Naive B cell (primary cell): ENCODE measurements around the gene GTF3C6. TPM values are rescaled to one million over a fixed set of nuclear protein-coding genes. Genes with fewer than 3 reads are reported as not detected.

Experiments used
- ATAC-seq, 2 donors: fragments of 150-1000 bp; cut with Tn5 transposase; 2 replicates each; pipeline ENCODE4 v1.10.0; 2021; ENCODE audit warnings: low read depth in 2 of 2, mild to moderate bottlenecking in 2 of 2, moderate library complexity in 2 of 2
- DNase-seq: peaks from one replicate; pipeline ENCODE4 v3.0.0; 2022
- H3K27ac Mint-ChIP-seq, 6 donors: one replicate each; pipeline ENCODE4 v1.8.0; 2020 to 2022; ENCODE audit warnings: mild to moderate bottlenecking in 6 of 6, mixed read lengths in 6 of 6, moderate library complexity in 5 of 6, inconsistent platforms in 2 of 6
- H3K27me3 Mint-ChIP-seq, 3 donors: one replicate each; pipeline ENCODE4 v1.8.0; 2021 to 2022; ENCODE audit warnings: mixed read lengths in 3 of 3, mild to moderate bottlenecking in 1 of 3
- H3K36me3 Mint-ChIP-seq, 2 donors: one replicate each; pipeline ENCODE4 v1.8.0; 2020 to 2022; ENCODE audit warnings: mixed read lengths in 2 of 2, inconsistent platforms in 1 of 2, mild to moderate bottlenecking in 1 of 2
- H3K4me1 Mint-ChIP-seq, 3 donors: one replicate each; pipeline ENCODE4 v1.8.0; 2020 to 2022; ENCODE audit warnings: mixed read lengths in 3 of 3, inconsistent platforms in 1 of 3, mild to moderate bottlenecking in 1 of 3, moderate library complexity in 1 of 3
- H3K4me3 Mint-ChIP-seq, 8 donors: one replicate each; pipeline ENCODE4 v1.8.0; 2020 to 2022; ENCODE audit warnings: mild to moderate bottlenecking in 8 of 8, mixed read lengths in 8 of 8, moderate library complexity in 8 of 8, inconsistent platforms in 2 of 8
- H3K9me3 Mint-ChIP-seq, 7 donors: one replicate each; pipeline ENCODE4 v1.8.0; 2020 to 2022; ENCODE audit warnings: mixed read lengths in 7 of 7, mild to moderate bottlenecking in 5 of 7, inconsistent platforms in 2 of 7, moderate library complexity in 1 of 7
- polyA plus RNA-seq, 6 donors: library from polyadenylated mRNA; unstranded; fragments of 300-500 nt; fragmentation: Illumina TruSeq; gene quantifications; one replicate each; pipeline ENCODE4 v1.2.3, GENCODE V29; 2021; ENCODE audit warnings: low read depth in 6 of 6

Gene GTF3C6, protein sequence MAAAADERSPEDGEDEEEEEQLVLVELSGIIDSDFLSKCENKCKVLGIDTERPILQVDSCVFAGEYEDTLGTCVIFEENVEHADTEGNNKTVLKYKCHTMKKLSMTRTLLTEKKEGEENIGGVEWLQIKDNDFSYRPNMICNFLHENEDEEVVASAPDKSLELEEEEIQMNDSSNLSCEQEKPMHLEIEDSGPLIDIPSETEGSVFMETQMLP
- 100 to 1,000 TPM in 4 of 6 donors, 10 to 100 TPM in 2; 90.8 to 109 (median 101) TPM for polyA plus RNA-seq

DNA sequence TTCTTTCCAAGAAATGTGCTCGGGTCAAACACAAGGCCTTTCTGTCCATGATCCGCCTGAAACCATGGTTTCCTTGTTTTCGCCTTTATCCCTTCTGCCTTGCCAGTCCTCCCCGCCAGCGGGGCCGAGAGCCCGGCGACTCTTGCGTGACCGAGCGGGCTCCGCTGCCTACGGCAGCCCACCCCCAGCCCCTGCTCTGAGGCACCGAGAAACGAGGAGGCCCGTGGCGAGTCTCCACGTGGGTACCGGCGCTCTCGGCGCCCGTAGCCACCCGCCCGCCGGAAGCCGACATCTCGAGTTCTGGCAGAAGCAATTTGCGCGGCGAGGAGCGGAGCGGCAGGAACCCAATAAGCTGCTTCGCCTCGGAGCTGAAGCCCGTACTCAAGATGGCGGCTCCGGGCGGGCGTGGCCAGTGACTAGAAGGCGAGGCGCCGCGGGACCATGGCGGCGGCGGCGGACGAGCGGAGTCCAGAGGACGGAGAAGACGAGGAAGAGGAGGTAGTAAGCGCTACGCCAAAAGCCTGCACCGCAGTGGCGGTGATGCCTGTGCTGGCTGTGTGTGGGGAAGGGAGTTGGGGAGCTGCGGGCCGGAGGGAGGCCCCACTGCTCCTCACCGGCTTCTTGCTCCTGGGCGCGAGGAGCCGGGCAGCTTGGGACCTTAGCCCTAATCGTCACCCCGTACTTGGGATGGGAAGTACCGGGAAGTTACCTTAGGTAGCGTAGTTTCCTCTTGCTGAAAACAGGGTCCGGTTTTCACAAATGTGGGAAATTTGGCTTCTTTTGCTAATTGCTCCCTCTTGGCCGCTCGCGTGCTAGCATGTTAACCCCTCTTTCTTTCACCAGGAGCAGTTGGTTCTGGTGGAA, at the start of gene GTF3C6:
Gene GTF3C6 (plus strand): TSS at position 378 of the 864 bp plus-strand sequence. CDS start 64 bp downstream, at position 442.
- H3K27ac Mint-ChIP-seq, result peak within 1 kb of the TSS; percentile 88 to 99 (median 97)
- ATAC-seq (peak; percentile 97 to 98), DNase-seq (peak; percentile 93)
- H3K27me3 Mint-ChIP-seq, result peaks cover 0 to 6% (median 0%) of the 10 kb centered on the region in 3 donors
- no peaks in the 10 kb centered on the region for H3K9me3 Mint-ChIP-seq
- H3K4me1 Mint-ChIP-seq, result peaks cover 3 to 20% (median 6%) of the 10 kb centered on the region in 3 donors
- peak within 1 kb of the TSS; percentile 93 to 99 (median 98) for H3K4me3 Mint-ChIP-seq
- peaks cover 0 to 7% of the 10 kb centered on the region in 2 donors for H3K36me3 Mint-ChIP-seq

DNA sequence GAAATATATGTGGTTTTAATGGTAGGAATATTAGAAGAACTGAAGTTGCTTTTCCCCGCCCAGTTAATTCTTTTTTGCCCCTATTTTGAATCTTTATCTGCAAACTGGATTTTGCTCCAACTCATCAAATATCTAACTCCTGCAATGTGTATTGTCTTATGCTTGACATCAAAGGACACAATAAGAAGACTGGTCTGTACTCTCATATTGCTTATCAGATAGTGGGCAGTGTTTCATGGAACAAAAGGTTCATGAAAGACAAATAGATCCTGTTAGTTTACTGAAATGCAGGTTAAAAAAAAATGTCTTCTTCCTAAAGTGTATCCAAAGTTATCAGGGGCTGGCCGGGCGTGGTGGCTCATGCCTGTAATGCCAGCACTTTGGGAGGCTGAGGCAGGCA, 27.7 kb upstream of the GTF3C6 start:
- Mint-ChIP-seq H3K36me3 (no peaks in the 10 kb centered on the region), H3K27ac (no peak overlapping the region), H3K27me3 (no peaks in the 10 kb centered on the region), H3K4me3 (no peak overlapping the region), H3K9me3 (no peaks in the 10 kb centered on the region), H3K4me1 (peaks cover 8 to 15% (median 12%) of the 10 kb centered on the region in 3 donors)
- ATAC-seq (no peak), DNase-seq (no peak)

DNA sequence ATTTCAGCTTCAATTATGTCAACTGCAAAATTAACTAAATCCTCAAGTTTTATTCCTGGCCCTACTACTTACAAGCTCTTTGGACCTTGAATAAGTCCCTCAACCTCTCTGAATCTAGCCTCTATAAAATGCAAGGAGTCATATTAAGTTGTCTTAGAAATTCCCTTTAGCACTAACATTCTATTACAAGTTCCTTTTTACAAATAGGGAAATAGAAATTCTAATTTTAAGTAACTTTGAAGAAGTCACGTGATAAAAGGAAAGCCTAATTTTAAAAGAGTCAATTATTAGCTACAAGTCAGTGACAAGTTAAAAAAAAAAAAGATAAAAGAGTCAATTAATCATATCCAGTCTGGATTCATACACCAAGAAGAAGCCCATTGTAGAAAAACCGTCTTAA, 24.6 kb upstream of the GTF3C6 start:
- DNase-seq, result no peak
- no peaks in the 10 kb centered on the region for H3K9me3 Mint-ChIP-seq
- H3K27me3 Mint-ChIP-seq, result peaks cover 0 to 3% (median 0%) of the 10 kb centered on the region in 3 donors
- H3K36me3 Mint-ChIP-seq, result no peaks in the 10 kb centered on the region
- H3K4me1 Mint-ChIP-seq, result peaks cover 8 to 15% (median 12%) of the 10 kb centered on the region in 3 donors
- peak in 1 of 2 donors; percentile 30 for ATAC-seq
- peak overlapping the region in 1 of 6 donors; percentile 13 for H3K27ac Mint-ChIP-seq
- no peak overlapping the region for H3K4me3 Mint-ChIP-seq

DNA sequence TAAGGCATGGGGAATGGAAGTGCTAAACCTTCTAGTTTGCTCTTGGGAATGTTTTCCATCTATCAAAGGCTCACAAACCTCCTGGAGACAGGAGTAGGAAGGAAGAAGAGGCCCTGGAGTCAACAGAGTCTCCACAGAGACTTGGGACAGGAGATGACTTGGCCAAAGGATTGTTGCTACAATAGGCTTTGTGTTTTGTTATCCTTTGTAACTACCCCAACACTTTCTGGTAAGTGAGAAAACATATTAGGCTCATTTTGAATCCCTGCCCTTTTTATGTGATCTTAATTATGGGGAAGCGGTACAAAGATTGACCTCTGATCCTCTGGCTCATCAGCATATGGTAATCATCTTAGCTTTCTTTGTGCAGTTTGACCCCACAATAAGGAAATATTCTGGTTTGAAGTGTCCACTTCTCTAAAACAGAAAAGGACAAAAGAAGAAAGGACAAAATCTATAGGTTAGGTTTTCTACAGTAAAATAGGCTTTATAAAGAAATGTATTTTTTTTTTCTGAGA, 24.1 kb upstream of the GTF3C6 start:
- DNase-seq, result no peak
- H3K36me3 Mint-ChIP-seq, result no peaks in the 10 kb centered on the region
- no peak for ATAC-seq
- H3K27ac Mint-ChIP-seq, result peak overlapping the region in 1 of 6 donors; percentile 13
- H3K9me3 Mint-ChIP-seq, result peaks cover 0 to 4% (median 0%) of the 10 kb centered on the region in 7 donors
- H3K27me3 Mint-ChIP-seq, result peaks cover 0 to 3% (median 0%) of the 10 kb centered on the region in 3 donors
- no peak overlapping the region for H3K4me3 Mint-ChIP-seq
- H3K4me1 Mint-ChIP-seq, result peaks cover 8 to 15% (median 12%) of the 10 kb centered on the region in 3 donors

DNA sequence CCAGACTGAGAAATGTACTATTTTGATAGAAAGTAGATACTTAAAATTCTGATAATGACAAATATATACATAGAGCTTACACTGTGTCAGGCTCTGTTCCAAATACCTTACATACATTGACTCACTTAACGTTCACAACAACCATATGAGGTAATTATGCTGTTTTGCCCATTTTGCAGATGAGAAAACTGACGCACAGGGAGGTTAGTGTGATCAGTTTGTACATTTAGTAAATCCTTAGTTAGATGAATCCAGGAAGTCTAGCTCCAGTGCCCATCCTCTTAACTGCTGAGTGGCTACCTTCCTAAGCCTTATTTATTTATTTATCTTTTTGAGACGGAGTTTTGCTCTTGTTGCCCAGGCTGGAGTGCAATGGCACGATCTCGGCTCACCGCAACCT, 23.3 kb upstream of the GTF3C6 start:
- ATAC-seq (no peak), DNase-seq (no peak)
- Mint-ChIP-seq H3K9me3 (peaks cover 0 to 5% (median 0%) of the 10 kb centered on the region in 7 donors), H3K27ac (peak overlapping the region in 1 of 6 donors; percentile 32), H3K4me1 (peaks cover 8 to 12% (median 12%) of the 10 kb centered on the region in 3 donors), H3K27me3 (peaks cover 0 to 4% (median 0%) of the 10 kb centered on the region in 3 donors), H3K4me3 (no peak overlapping the region), H3K36me3 (no peaks in the 10 kb centered on the region)

DNA sequence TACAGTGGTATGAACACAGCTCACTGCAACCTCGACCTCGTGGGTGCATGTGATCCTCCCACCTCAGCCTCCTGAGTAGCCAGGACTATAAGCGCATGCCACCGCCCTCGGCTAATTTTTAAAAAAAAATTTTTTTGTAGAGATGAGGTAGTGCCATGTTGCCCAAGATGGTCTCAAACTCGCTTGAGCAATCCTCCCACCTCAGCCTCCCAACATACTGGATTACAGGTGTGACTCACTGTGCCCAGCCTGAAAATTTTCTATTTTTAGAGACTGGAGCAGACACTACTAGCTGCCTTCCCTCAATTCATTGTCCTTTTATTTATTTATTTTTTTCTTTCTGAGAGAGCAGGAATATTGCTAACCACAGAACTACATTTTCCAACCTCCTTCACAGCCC, 20.3 kb upstream of the GTF3C6 start:
- Mint-ChIP-seq H3K27ac (no peak overlapping the region), H3K9me3 (peaks cover 0 to 5% (median 0%) of the 10 kb centered on the region in 7 donors), H3K27me3 (peaks cover 0 to 7% (median 0%) of the 10 kb centered on the region in 3 donors)

DNA sequence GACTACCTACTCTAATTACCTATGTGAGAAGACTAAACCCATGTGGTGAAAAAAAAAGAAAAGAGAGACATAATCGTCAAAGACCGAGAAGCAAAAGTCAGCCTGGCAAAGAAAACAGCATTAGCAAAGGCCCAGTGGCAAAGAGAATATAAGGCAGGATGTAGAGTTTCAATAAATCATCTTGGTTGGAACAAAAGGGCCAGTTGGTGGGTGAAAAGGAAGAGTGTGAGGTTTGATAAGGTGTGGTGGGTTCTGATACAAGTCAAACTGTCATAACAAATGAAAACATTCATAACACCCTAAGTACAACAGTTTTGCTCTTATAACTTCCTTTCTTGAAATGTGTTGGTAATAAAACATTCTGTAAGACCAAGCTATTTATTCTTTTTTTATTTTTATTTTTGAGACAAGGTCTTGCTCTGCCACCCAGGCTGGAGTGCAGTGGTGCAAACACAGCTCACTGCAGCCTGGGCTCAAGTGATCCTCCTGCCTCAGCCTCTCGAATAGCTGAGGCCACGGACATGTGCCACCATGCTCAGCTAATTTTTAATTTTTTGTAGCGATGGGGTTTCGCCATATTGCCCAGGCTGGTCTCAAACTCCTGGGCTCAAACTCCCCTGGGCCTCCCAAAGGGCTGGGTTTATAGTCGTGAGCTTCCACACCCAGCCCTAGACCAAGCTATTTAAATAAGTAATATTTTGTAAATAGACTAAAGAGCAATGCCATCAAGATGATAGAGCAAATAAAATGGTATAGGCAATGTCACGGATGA, 18.9 kb upstream of the GTF3C6 start:
- H3K4me1 Mint-ChIP-seq, result peaks cover 0 to under 1% (median 0%) of the 10 kb centered on the region in 3 donors
- H3K36me3 Mint-ChIP-seq, result no peaks in the 10 kb centered on the region
- H3K4me3 Mint-ChIP-seq, result no peak overlapping the region
- DNase-seq (no peak), ATAC-seq (no peak)
- peaks cover 0 to 7% (median 0%) of the 10 kb centered on the region in 3 donors for H3K27me3 Mint-ChIP-seq
- H3K27ac Mint-ChIP-seq, result no peak overlapping the region
- peaks cover 0 to 5% (median 0%) of the 10 kb centered on the region in 7 donors for H3K9me3 Mint-ChIP-seq

More for the DNA sequence above, 20.3 kb upstream of the GTF3C6 start:
- DNase-seq (no peak), ATAC-seq (no peak)
- no peaks in the 10 kb centered on the region for H3K36me3 Mint-ChIP-seq
- H3K4me3 Mint-ChIP-seq, result no peak overlapping the region
- H3K4me1 Mint-ChIP-seq, result peaks cover 8 to 12% (median 9%) of the 10 kb centered on the region in 3 donors

DNA sequence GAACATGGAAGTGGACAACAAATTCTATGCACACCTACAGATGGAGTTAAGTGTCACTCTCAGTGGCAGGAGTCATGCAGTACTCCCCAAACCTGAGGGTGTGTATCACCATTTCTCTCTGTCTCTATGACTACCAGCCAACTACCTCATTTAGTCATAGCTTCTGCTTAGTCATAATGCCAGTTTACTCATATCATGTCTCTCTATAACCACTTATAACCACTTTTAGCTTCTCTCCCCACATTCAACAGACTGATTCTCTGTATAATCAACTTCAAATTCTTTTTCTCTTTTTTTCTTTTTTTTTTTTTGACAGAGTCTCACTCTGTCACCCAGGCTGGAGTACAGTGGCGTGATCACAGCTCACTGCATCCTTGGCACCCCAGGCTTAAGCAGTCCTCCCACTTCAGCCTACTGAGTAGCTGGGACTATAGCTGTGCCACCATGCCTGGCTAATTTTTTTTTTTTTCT, 13.8 kb upstream of the GTF3C6 start:
- H3K9me3 Mint-ChIP-seq, result no peaks in the 10 kb centered on the region
- peaks cover 0 to under 1% (median 0%) of the 10 kb centered on the region in 3 donors for H3K4me1 Mint-ChIP-seq
- peak; percentile 69 to 94 for ATAC-seq
- H3K27me3 Mint-ChIP-seq, result peaks cover 0 to 4% (median 0%) of the 10 kb centered on the region in 3 donors
- DNase-seq, result no peak
- H3K36me3 Mint-ChIP-seq, result no peaks in the 10 kb centered on the region
- H3K27ac Mint-ChIP-seq, result no peak overlapping the region
- no peak overlapping the region for H3K4me3 Mint-ChIP-seq

DNA sequence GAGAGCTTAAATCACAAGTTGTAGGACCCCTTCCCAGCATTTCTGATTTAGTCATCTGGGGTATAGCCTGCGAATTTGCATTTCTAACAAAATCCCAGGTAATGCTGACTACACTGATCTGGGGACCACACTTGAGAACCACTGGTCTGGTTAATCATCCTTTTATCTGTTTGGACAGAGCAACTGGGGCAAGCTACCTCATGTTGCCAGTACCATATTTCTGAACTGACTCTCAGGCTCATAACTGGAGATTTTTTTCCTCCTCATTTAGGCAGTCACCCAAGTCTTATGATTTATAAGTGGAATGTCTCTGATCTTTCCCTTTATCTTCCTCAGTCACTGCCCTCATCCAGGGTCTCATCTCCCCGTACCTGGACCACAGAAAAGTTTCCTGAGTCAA, 12.0 kb upstream of the GTF3C6 start:
- Mint-ChIP-seq H3K27me3 (no peaks in the 10 kb centered on the region), H3K9me3 (no peaks in the 10 kb centered on the region), H3K27ac (no peak overlapping the region), H3K36me3 (no peaks in the 10 kb centered on the region), H3K4me3 (no peak overlapping the region), H3K4me1 (peaks cover 0 to 2% (median 0%) of the 10 kb centered on the region in 3 donors)
- no peak for ATAC-seq
- no peak for DNase-seq

DNA sequence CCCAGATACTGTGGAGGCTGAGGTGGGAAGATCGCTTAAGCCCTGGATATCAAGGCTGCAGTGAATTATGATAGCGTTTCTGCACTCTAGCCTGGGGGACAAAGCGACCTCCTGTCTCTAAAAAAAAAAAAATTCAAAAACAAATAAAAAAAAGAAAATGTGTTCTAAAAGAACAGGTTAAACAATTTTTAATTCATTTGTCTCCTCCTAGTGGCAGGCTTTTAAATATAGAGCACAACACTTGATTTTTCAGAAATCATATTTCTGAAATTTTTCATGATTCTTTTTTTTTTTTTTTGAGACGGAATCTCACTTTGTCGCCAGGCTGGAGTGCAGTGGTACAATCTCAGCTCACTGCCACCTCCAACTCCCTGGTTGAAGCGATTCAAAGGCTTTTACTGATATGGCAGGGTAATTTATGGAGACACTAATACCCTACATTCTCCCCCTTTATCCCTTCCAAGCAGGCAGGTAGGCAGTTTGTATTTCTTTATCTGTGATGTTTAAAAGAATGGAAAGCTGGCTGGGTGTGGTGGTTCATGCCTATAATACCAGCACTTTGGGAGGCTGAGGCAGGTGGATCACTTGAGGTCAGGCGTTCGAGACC, 8.7 kb upstream of the GTF3C6 start:
- Mint-ChIP-seq H3K36me3 (no peaks in the 10 kb centered on the region), H3K9me3 (no peaks in the 10 kb centered on the region), H3K4me1 (peaks cover 0 to 2% (median 0%) of the 10 kb centered on the region in 3 donors), H3K27me3 (peaks cover 0 to 4% (median 0%) of the 10 kb centered on the region in 3 donors), H3K4me3 (no peak overlapping the region), H3K27ac (peak overlapping the region in 1 of 6 donors; percentile 53)
- ATAC-seq, result peak in 1 of 2 donors; percentile 39
- DNase-seq, result peak; percentile 29

DNA sequence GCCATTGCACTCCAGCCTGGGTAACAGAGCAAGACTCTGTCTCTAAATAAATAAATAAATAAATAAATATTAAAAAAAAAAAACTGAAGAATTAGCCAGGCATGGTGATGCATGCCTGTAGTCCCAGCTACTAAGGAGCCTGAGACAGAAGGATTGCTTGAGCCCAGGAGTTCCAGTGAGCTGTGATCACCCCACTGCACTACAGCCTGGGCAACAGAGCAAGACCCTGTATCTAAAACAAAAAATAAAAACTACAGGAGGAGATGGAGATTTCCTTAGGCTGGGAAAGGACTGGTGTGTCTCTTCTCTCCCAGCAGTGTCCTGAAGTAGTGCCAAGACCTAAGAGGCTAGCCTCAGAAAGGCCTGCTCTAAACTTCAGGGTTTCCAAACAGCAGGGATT, 8.1 kb upstream of the GTF3C6 start:
- H3K27ac Mint-ChIP-seq, result no peak overlapping the region
- H3K36me3 Mint-ChIP-seq, result no peaks in the 10 kb centered on the region
- no peaks in the 10 kb centered on the region for H3K9me3 Mint-ChIP-seq
- peaks cover 0 to 6% (median 0%) of the 10 kb centered on the region in 3 donors for H3K27me3 Mint-ChIP-seq
- H3K4me1 Mint-ChIP-seq, result peaks cover 0 to 2% (median 0%) of the 10 kb centered on the region in 3 donors
- no peak for DNase-seq
- ATAC-seq, result no peak
- no peak overlapping the region for H3K4me3 Mint-ChIP-seq

DNA sequence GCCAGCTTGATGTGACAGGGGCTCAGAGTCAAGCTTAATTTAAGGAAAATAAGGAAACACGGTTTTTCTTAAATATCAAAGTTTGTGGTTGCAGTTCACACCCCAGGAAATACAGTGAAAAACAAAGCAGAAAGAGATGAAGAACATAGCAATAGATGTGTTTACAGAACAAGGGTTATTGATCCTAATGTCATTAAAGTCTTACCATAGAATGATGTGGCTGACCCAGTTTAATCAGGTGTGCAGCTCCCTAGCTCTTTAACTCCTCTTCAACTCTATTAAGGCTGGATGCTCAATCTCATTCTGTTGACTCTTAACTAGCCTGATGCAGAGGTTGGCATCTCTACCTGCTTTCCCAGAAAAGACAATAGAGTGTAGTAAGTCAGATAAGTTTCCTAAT, 7.5 kb upstream of the GTF3C6 start:
- Mint-ChIP-seq H3K9me3 (no peaks in the 10 kb centered on the region), H3K27me3 (peaks cover 0 to 6% (median 0%) of the 10 kb centered on the region in 3 donors), H3K4me3 (no peak overlapping the region), H3K36me3 (no peaks in the 10 kb centered on the region), H3K27ac (no peak overlapping the region), H3K4me1 (peaks cover 0 to 2% (median 0%) of the 10 kb centered on the region in 3 donors)
- ATAC-seq (no peak), DNase-seq (no peak)
